HCT116 (cell line): ENCODE results near the gene MEAK7. TPM values are rescaled to one million over a fixed set of nuclear protein-coding genes. Genes with fewer than 3 reads are reported as not detected.

Source experiments
- ATAC-seq: fragments of 200-7000 bp; cut with Tn5 transposase; 2 replicates; pipeline ENCODE4 v1.9.1; 2020; ENCODE audit warnings: mild to moderate bottlenecking, moderate library complexity
- BruUV-seq: library from RNA; stranded (reverse); fragments of 400-500 nt; replicated peaks from 2 replicates; lab custom pipeline; 2021; lab: Mats Ljungman, UMichigan
- CTCF ChIA-PET: fragments of 300-600 bp; sonication (Branson Sonifier 250); formaldehyde crosslinking; loops from one replicate; lab custom pipeline; 2021; ENCODE audit warnings: antibody characterized with exemption; lab: Charles Lee
- POLR2A ChIA-PET: fragments of 300-600, 350-600 bp; sonication (Branson Sonifier 250); formaldehyde crosslinking; loops from one replicate; lab custom pipeline; 2021; ENCODE audit warnings: antibody characterized with exemption; lab: Charles Lee
- RAD21 ChIA-PET, 2 experiments: fragments of 300-600 bp; sonication (Branson Sonifier 250); formaldehyde crosslinking; loops; one replicate each; lab custom pipeline; 2023; ENCODE audit warnings: low total read pairs in 2 of 2; ENCODE audit not compliant: uncharacterized antibody in 2 of 2, unreplicated experiment in 2 of 2, low non-redundant PET in 1 of 2; lab: Charles Lee
- DNase-seq: peaks from one replicate; pipeline ENCODE4 v3.0.0-alpha.2; 2010; ENCODE audit warnings: low read depth, low spot score
- H2AFZ ChIP-seq: fragments of 200-600 bp; shearing (Covaris generic), sonication (generic); 2 replicates; pipeline ENCODE4 v1.6.1; 2017; ENCODE audit warnings: low read depth, mixed run types, mixed read lengths, antibody characterized with exemption, low read length; ENCODE audit not compliant: poor library complexity, severe bottlenecking
- H3K27ac ChIP-seq: 2 replicates; pipeline ENCODE4 v1.5.1; 2012; ENCODE audit warnings: low read depth, low read length
- H3K27me3 ChIP-seq: fragments of 200-600 bp; sonication (generic); 2 replicates; pipeline ENCODE4 v1.6.1; 2016; ENCODE audit warnings: mixed run types, low read length, mixed read lengths; ENCODE audit not compliant: insufficient read depth
- H3K36me3 ChIP-seq, 2 experiments: fragments of 200-500 bp in 1 of 2; fragments of 200-600 bp in 1 of 2; sonication (Bioruptor generic) in 1 of 2; sonication (generic) in 1 of 2; 2 replicates each; pipeline versions ENCODE4 v1.5.1 to v1.6.1; 2014 to 2016; ENCODE audit warnings: low read length in 2 of 2, inconsistent platforms in 1 of 2, mixed read lengths in 1 of 2, mixed run types in 1 of 2; ENCODE audit not compliant: insufficient read depth in 2 of 2, control insufficient read depth in 1 of 2
- H3K4me1 ChIP-seq, 2 experiments: fragments of 200-600 bp in 1 of 2; sonication (generic) in 1 of 2; 2 replicates each; pipeline versions ENCODE4 v1.5.1 to v1.6.1; 2012 to 2017; ENCODE audit warnings: low read length in 2 of 2, inconsistent platforms in 1 of 2, mild to moderate bottlenecking in 1 of 2, mixed read lengths in 1 of 2, mixed run types in 1 of 2, moderate library complexity in 1 of 2; ENCODE audit not compliant: insufficient read depth in 2 of 2, control insufficient read depth in 1 of 2
- H3K4me2 ChIP-seq: fragments of 200-600 bp; sonication (generic); 2 replicates; pipeline ENCODE4 v1.6.1; 2017; ENCODE audit warnings: mixed run types, low read length, mixed read lengths
- H3K4me3 ChIP-seq, 2 experiments: fragments of 200-600 bp in 1 of 2; sonication (generic) in 1 of 2; replicated peaks in 1 of 2; 2 replicates each; pipeline ENCODE4 v1.5.1; 2011 to 2016; ENCODE audit warnings: low read length in 2 of 2, control low read depth in 1 of 2, low read depth in 1 of 2, mild to moderate bottlenecking in 1 of 2, mixed read lengths in 1 of 2, mixed run types in 1 of 2
- H3K79me2 ChIP-seq: fragments of 200-600 bp; sonication (generic); 2 replicates; pipeline ENCODE4 v1.6.1; 2017; ENCODE audit warnings: mild to moderate bottlenecking, mixed run types, low read length, moderate library complexity, mixed read lengths; ENCODE audit not compliant: insufficient read depth
- H3K9ac ChIP-seq: fragments of 200-600 bp; sonication (generic); 2 replicates; pipeline ENCODE4 v1.6.1; 2016; ENCODE audit warnings: low read length, mixed read lengths
- H3K9me2 ChIP-seq: fragments of 200-600 bp; sonication (generic), shearing (Covaris generic); 2 replicates; pipeline ENCODE4 v1.6.1; 2017; ENCODE audit warnings: mixed run types, mild to moderate bottlenecking, moderate library complexity; ENCODE audit not compliant: insufficient read depth
- H3K9me3 ChIP-seq, 2 experiments: fragments of 200-500 bp in 1 of 2; fragments of 200-600 bp in 1 of 2; sonication (Bioruptor generic) in 1 of 2; sonication (generic) in 1 of 2; 2 replicates each; pipeline ENCODE4 v1.6.1; 2014 to 2017; ENCODE audit warnings: low read length in 2 of 2, mixed read lengths in 2 of 2, inconsistent platforms in 1 of 2, low read depth in 1 of 2, mild to moderate bottlenecking in 1 of 2, mixed run types in 1 of 2, moderate library complexity in 1 of 2; ENCODE audit not compliant: control insufficient read depth in 1 of 2, insufficient read depth in 1 of 2
- H4K20me1 ChIP-seq: fragments of 200-600 bp; sonication (generic), shearing (Covaris generic); 2 replicates; pipeline ENCODE4 v1.6.1; 2017; ENCODE audit warnings: mixed run types, mild to moderate bottlenecking, moderate library complexity; ENCODE audit not compliant: insufficient read depth
- CBX3 ChIP-seq: IDR thresholded peaks from 2 replicates; pipeline ENCODE4 v1.6.1; 2012; ENCODE audit warnings: low read depth
- ELF1 ChIP-seq: IDR thresholded peaks from 2 replicates; pipeline ENCODE4 v1.6.1; 2012; ENCODE audit warnings: low read depth, borderline replicate concordance
- EZH2phosphoT487 ChIP-seq: fragments of 200-600 bp; IDR thresholded peaks from 2 replicates; pipeline ENCODE4 v1.6.1; 2018; ENCODE audit warnings: antibody characterized with exemption, borderline replicate concordance
- POLR2A ChIP-seq: IDR thresholded peaks from 2 replicates; pipeline ENCODE4 v1.7.0; 2011; ENCODE audit warnings: borderline replicate concordance; ENCODE audit not compliant: insufficient read depth, insufficient read length; ENCODE audit errors: extremely low read depth
- POLR2AphosphoS5 ChIP-seq: IDR thresholded peaks from 2 replicates; pipeline ENCODE4 v1.6.1; 2011; ENCODE audit warnings: mild to moderate bottlenecking, low read depth, low read length, moderate library complexity
- RAD21 ChIP-seq: IDR thresholded peaks from 2 replicates; pipeline ENCODE4 v1.6.1; 2012; ENCODE audit warnings: low read depth, mild to moderate bottlenecking
- SIN3A ChIP-seq: IDR thresholded peaks from 2 replicates; pipeline ENCODE4 v1.6.1; 2012; ENCODE audit warnings: low read depth
- SRF ChIP-seq: IDR thresholded peaks from 2 replicates; pipeline ENCODE4 v1.6.1; 2012; ENCODE audit warnings: low read depth
- YY1 ChIP-seq: IDR thresholded peaks from 2 replicates; pipeline ENCODE4 v1.6.1; 2011; ENCODE audit warnings: low read length, low read depth, moderate library complexity, mild to moderate bottlenecking; ENCODE audit not compliant: insufficient replicate concordance; ENCODE audit errors: extremely low read depth
- intact Hi-C: fragments of 100-400 bp; cut with micrococcal nuclease; formaldehyde crosslinking; loops from 2 replicates; pipeline ENCODE4 v1.10.0; 2022
- total RNA-seq: library from RNA; stranded (reverse); gene quantifications from one replicate; pipeline ENCODE4 v1.2.1, GENCODE V29; 2021; ENCODE audit not compliant: unreplicated experiment
- TF ChIP-seq, protein P1 (sequence below): IDR thresholded peaks from 2 replicates; pipeline ENCODE4 v1.6.1; 2012
- TF ChIP-seq, protein P2 (sequence below): IDR thresholded peaks from 2 replicates; pipeline ENCODE4 v1.6.1; 2012; ENCODE audit warnings: low read depth
- TF ChIP-seq, protein P3 (sequence below), 3 experiments: fragments of 200-600 bp in 1 of 3; sonication (generic) in 1 of 3; IDR thresholded peaks in 2 of 3; conservative IDR thresholded peaks in 1 of 3; 2 replicates each; pipeline ENCODE4 v1.5.1; 2012 to 2017; ENCODE audit warnings: low read depth in 2 of 3, low read length in 2 of 3, antibody characterized with exemption in 1 of 3, borderline replicate concordance in 1 of 3, control low read depth in 1 of 3, mild to moderate bottlenecking in 1 of 3, mixed read lengths in 1 of 3, mixed run types in 1 of 3, moderate library complexity in 1 of 3; ENCODE audit not compliant: insufficient read depth in 1 of 3

The MEAK7 gene
- total RNA-seq, 1 experiment from 2014 or later = 32.2 TPM

DNA sequence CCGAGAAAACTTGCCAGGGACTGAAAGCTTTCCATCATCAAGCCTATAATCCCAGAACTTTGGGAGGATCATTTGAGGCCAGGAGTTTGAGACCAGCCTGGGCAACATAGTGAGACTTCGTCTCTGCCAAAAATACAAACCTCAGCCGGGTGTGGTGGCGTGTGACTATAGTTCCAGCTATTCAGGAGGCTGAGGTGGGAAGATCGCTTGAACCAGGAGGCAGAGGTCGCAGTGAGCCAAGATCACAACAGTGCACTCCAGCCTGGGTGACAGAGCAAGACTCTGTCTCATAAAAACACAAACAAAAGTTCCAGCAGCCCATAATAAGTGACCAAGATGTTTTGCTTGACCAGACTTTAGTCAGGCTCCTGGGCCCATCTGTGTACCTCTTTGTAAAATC, 1.9 kb downstream of the MEAK7 start:
- H3K9me3 ChIP-seq = no peaks in the 10 kb centered on the region
- TF ChIP-seq SIN3A (no peak), ELF1 (no peak), EZH2phosphoT487 (no peak), POLR2A (no peak), SRF (no peak), CBX3 (no peak), YY1 (no peak)
- TF ChIP-seq, protein P1, sequence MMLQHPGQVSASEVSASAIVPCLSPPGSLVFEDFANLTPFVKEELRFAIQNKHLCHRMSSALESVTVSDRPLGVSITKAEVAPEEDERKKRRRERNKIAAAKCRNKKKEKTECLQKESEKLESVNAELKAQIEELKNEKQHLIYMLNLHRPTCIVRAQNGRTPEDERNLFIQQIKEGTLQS = no peak
- H3K9me2 ChIP-seq = no peaks in the 10 kb centered on the region
- H3K27ac ChIP-seq = peak overlapping the region; percentile 73
- peak overlapping the region; percentile 95 for H3K4me2 ChIP-seq
- intact Hi-C loops = loop anchor here (10.0 kb wide), 1 partner anchor 548 kb away; the partner anchor contains the start of gene OSGIN1
- H3K79me2 ChIP-seq = peaks cover 34% of the 10 kb centered on the region
- H3K4me3 ChIP-seq = peak overlapping the region in 1 of 2 experiments; percentile 88; a peak in 2 of 4 replicates
- no TSS peak for BruUV-seq
- no peaks in the 10 kb centered on the region for H3K27me3 ChIP-seq
- peaks cover 63 to 83% of the 10 kb centered on the region in 2 experiments for H3K4me1 ChIP-seq
- no peak overlapping the region for H2AFZ ChIP-seq
- DNase-seq (no peak), ATAC-seq (no peak)
- no peaks in the 10 kb centered on the region for H4K20me1 ChIP-seq
- H3K36me3 ChIP-seq = peaks cover 6 to 16% of the 10 kb centered on the region in 2 experiments
- ChIA-PET CTCF (interaction anchor here (1.2 to 1.5 kb wide), 2 partner anchors 8 to 120 kb away, joined by 4 read pairs; no protein-coding TSS in a partner anchor), POLR2A (no interaction called here), RAD21 (no interaction called here)
- peak overlapping the region; percentile 93 for H3K9ac ChIP-seq

DNA sequence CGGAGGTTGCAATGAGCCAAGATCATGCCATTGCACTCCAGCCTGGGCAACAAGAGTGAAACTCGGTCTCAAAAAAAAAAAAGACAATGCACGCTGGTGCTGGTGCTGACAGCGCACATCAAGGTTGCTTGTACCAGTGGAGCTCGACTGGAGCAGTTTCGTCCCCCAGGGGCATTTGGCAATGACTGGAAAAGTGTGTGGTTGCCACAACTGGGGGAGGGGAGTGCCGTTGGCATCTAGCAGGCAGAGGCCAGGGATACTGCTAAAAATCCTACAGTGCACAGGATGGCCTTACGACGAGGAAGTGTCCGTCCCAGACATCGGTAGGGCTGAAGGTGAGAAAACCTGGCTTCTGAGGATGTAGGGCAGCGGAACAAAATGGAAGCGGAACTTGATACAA, 2.4 kb downstream of the MEAK7 start:
- Histone ChIP-seq H2AFZ (no peak overlapping the region), H3K9me3 (no peaks in the 10 kb centered on the region), H3K79me2 (peaks cover 34% of the 10 kb centered on the region), H3K36me3 (peaks cover 10 to 22% of the 10 kb centered on the region in 2 experiments), H3K4me1 (peaks cover 63 to 81% of the 10 kb centered on the region in 2 experiments), H4K20me1 (no peaks in the 10 kb centered on the region), H3K9me2 (no peaks in the 10 kb centered on the region), H3K27ac (peak overlapping the region; percentile 73), H3K27me3 (no peaks in the 10 kb centered on the region), H3K9ac (peak overlapping the region; percentile 93), H3K4me2 (peak overlapping the region; percentile 95), H3K4me3 (peak overlapping the region in 1 of 2 experiments; percentile 88; a peak in 1 of 4 replicates)
- CTCF ChIA-PET = interaction anchor here (1.5 kb wide), 1 partner anchor 9 kb away, joined by 4 read pairs; no protein-coding TSS in a partner anchor
- DNase-seq = no peak
- RAD21 ChIA-PET = no interaction called here
- intact Hi-C loops = loop anchor here (10.0 kb wide), 1 partner anchor 547 kb away; the partner anchor contains the start of gene OSGIN1
- POLR2A ChIA-PET = no interaction called here
- ATAC-seq = no peak
- no TSS peak for BruUV-seq
- TF ChIP-seq POLR2AphosphoS5 (no peak), RAD21 (no peak), ELF1 (no peak)
- TF ChIP-seq, protein P2, sequence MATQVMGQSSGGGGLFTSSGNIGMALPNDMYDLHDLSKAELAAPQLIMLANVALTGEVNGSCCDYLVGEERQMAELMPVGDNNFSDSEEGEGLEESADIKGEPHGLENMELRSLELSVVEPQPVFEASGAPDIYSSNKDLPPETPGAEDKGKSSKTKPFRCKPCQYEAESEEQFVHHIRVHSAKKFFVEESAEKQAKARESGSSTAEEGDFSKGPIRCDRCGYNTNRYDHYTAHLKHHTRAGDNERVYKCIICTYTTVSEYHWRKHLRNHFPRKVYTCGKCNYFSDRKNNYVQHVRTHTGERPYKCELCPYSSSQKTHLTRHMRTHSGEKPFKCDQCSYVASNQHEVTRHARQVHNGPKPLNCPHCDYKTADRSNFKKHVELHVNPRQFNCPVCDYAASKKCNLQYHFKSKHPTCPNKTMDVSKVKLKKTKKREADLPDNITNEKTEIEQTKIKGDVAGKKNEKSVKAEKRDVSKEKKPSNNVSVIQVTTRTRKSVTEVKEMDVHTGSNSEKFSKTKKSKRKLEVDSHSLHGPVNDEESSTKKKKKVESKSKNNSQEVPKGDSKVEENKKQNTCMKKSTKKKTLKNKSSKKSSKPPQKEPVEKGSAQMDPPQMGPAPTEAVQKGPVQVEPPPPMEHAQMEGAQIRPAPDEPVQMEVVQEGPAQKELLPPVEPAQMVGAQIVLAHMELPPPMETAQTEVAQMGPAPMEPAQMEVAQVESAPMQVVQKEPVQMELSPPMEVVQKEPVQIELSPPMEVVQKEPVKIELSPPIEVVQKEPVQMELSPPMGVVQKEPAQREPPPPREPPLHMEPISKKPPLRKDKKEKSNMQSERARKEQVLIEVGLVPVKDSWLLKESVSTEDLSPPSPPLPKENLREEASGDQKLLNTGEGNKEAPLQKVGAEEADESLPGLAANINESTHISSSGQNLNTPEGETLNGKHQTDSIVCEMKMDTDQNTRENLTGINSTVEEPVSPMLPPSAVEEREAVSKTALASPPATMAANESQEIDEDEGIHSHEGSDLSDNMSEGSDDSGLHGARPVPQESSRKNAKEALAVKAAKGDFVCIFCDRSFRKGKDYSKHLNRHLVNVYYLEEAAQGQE = no peak
- TF ChIP-seq, protein P3, sequence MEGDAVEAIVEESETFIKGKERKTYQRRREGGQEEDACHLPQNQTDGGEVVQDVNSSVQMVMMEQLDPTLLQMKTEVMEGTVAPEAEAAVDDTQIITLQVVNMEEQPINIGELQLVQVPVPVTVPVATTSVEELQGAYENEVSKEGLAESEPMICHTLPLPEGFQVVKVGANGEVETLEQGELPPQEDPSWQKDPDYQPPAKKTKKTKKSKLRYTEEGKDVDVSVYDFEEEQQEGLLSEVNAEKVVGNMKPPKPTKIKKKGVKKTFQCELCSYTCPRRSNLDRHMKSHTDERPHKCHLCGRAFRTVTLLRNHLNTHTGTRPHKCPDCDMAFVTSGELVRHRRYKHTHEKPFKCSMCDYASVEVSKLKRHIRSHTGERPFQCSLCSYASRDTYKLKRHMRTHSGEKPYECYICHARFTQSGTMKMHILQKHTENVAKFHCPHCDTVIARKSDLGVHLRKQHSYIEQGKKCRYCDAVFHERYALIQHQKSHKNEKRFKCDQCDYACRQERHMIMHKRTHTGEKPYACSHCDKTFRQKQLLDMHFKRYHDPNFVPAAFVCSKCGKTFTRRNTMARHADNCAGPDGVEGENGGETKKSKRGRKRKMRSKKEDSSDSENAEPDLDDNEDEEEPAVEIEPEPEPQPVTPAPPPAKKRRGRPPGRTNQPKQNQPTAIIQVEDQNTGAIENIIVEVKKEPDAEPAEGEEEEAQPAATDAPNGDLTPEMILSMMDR (IDR thresholded peaks at IDR 0.05 in 2 of 3, conservative IDR thresholded peaks at IDR 0.05 in 1 of 3; ENCODE audit: borderline replicate concordance in 1 of 3, insufficient read depth in 1 of 3, low read depth in 2 of 3, low read length in 2 of 3) = no peak
